ENCODE results near the gene NSA2.

GRCh38 chr5:74722271-74722670 is 44.8 kb upstream of the NSA2 start:
- TF ChIP-seq CTCF (conservative IDR thresholded peaks at IDR 0.05 in 1 of 2, IDR thresholded peaks at IDR 0.05 in 1 of 2; ENCODE audit: extremely low read depth in 1 of 2, insufficient read depth in 1 of 2, low read depth in 1 of 2, low read length in 2 of 2): no peak
- no peak for TF ChIP-seq EZH2 (IDR thresholded peaks at IDR 0.05; ENCODE audit: borderline replicate concordance, low read length)
